Erythroblast (primary cell): ENCODE data around the gene GNA12.

Source experiments
- GATA1 ChIP-seq: IDR thresholded peaks from 2 replicates; pipeline ENCODE4 v1.6.1; 2011; ENCODE audit warnings: low read depth, mild to moderate bottlenecking, control low read depth, low read length, moderate library complexity
- POLR2A ChIP-seq: IDR thresholded peaks from 2 replicates; pipeline ENCODE4 v1.6.1; 2011; ENCODE audit warnings: mild to moderate bottlenecking, low read length

GRCh38 chr7:2870471-2870931 lies 26.4 kb upstream of the GNA12 start:
- TF ChIP-seq GATA1 (no peak), POLR2A (no peak)
